GM19467 (cell line): ENCODE data around the gene RELCH.
A peak's percentile ranks its signal among the peaks of the same experiment; 100 is the strongest.

Experiments
- ATAC-seq: cut with Tn5 transposase; IDR thresholded peaks from one replicate; pipeline ENCODE4 v1.9.1; 2021; ENCODE audit warnings: mild to moderate bottlenecking, moderate library complexity; ENCODE audit not compliant: unreplicated experiment

The RELCH gene

DNA sequence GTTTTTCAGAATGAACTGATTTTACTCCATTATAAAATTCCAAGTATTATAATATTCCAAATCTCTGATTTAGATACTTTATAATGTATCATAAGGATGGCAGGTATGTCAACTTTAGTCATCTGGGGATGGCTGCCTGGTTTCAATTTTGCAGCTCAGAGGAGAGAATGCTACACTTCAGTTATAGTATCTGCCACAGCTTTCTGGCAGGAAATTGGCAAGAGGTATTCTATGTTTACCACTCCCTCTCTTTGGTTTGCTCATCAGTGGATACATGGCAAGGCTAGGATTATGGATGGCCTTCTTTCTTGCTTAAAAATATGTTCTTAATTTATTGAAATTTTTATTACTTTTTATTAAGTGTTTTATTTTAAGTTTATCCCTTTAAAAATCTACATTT, 71.0 kb downstream of the RELCH start:
- ATAC-seq, result no peak

DNA sequence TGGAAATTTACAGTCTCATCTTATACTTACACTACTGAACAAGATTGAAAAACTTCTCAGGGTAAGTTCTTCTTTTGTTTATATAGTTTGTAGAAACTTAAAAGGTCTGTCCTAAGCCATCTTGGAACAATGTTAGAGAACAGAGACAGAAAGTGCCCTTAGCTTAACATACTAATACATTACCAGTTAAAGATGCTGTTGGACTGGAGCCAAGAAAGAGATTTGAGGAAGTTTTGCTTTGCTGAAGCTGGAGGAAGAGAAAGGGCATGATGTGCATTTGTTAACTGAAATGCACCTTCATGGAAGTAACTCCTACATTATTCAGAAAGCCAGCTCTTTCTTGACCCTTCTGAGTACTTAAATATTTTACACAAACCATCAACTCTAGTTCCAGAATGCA, 71.6 kb downstream of the RELCH start:
- no peak for ATAC-seq

DNA sequence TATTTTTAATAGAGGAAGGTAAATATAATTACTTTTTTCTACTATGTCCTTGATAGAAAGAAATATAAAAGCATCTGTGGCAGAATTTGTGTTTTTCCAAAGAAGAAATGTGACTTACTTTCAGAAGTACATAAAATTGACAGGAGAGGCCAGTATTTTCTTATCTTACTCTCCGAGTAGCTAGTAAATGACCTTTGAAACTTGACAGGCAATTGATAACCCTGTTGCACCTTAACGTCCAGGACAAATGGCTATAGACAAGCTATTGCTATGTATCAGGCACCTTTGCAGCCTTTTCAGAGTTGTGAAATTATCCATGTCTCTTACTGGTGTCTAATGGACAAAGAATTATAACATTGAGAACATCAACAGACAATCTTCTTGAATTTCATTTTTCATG, 75.0 kb downstream of the RELCH start:
- no peak for ATAC-seq

DNA sequence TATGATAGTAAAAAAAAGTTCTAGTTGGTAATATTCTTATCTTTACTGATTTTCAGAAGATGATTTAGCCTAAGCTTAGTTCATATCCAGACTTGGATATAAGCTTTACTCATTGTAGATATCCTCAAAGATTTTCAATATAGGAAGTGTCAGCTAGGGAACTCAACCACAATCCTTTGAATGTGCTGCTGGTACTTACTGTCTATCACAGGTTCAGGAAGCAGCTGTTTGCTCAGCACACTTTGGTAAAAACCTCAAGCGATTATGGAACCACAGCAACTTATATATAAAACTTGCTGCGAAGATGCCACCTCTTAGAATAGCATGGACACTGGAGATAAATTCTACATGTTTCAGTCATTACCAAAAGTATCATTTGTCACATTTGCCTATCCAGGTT, 77.9 kb downstream of the RELCH start:
- ATAC-seq, result no peak

DNA sequence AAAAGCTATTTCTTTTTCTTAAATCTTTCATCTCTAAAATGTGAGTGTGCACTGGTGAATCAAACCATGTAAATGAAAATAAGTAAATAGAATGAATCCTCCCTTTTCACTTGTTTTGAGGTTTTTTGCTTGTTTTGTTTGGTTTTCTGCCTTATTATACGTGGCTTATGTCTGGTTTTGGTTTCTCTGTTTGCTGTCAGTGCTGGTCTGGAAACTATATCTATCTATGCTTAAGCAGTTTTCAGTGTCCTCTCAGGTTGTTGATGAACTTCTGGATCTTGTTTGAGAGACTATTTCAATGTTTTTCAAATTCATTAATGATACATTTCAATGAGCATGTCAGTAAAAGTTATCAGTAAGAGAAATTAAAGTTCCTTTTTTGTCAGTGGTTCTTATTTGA, 90.0 kb downstream of the RELCH start:
- ATAC-seq, result no peak

DNA sequence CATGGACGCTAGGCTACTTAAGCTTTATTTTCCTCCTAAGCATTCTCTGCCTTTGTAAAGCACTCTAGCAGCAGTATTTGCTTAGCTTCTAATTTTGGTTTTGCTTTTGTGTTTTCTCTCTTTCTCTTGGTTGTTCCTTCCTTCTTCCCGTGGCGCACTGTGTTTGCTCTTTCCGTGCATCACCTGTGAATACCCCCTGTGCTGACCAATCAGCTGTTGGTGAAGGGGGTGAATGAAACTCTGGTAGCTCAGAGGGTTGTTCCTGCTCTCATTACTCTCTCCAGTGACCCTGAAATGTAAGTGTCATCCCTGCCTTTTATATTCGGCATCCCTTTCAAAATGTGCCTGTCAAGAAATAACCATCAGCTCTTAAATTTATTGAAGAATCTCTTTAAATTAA, 92.5 kb downstream of the RELCH start:
- no peak for ATAC-seq

DNA sequence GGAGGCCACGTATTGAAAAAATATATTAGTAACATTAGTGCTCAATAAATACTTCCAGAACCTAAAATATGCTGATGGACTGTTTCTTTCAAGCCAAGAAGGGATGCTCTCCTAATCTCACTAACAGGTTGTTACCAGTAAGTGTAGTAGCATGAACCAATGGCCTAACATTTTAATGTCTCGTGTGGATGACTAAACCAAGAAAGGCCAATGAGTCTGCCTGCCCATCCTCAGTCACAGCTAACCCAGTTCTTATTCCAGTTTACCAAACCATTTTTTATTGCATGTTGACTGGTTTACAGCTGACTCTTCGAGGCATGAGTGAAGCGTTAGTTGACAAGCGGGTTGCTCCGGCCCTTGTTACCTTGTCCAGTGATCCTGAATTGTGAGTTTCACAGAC, 93.0 kb downstream of the RELCH start:
- ATAC-seq, result no peak

DNA sequence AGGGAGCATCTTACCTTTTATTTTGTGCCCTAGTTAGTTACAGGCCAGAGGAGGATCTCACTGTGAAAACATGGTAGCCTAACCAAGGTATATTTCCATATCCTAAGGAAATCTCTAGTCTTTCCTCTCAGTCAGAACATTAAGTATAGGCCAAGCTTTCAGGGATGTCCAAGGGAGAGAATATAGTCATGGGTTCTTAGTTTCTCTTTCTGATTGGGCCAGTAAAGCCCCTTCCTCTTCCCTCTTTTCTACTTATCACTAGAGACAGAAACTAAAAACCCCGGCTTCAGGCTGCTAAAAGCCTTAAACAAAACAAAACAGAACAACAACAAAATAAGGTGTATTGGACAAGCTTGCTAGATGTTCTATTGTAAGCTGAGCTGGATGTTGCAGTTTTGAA, 93.7 kb downstream of the RELCH start:
- ATAC-seq, result no peak

DNA sequence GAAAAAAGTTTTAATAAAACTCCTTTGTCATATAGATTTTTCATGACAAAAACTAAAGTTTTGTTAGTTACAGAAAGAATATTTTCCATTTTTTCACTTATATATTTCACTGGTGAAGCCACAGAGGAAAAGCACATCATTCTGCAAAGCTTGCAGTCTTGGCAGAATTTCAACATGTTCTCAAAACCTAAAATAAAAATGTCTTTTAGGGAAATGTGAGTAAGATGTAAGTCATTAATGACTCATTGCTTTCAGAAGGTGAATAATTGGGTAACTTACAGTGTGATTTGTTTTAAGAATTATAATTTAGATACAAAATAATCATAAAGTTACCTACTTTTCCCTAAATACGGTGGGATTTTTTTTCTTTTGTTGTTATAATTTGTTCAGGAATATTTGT, 94.6 kb downstream of the RELCH start:
- ATAC-seq, result no peak

DNA sequence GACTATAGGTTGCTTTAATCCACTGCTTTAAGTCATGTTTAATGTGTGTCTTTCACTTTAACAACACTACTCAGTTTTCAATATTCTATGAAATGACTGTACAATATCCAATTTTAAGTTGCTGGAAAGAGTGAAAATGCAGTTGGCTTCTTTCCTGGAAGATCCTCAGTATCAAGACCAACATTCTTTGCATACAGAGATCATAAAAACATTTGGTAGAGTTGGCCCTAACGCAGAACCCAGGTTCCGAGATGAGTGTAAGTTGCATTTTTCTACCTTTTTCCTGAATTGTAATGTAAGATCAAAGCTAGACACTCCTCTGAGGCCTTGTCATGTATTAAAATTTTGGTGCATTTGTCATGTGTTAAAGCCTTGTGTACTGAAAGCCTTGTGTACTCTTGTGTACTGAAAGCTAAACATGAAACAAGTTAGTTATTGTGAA, 95.2 kb downstream of the RELCH start:
- no peak for ATAC-seq

DNA sequence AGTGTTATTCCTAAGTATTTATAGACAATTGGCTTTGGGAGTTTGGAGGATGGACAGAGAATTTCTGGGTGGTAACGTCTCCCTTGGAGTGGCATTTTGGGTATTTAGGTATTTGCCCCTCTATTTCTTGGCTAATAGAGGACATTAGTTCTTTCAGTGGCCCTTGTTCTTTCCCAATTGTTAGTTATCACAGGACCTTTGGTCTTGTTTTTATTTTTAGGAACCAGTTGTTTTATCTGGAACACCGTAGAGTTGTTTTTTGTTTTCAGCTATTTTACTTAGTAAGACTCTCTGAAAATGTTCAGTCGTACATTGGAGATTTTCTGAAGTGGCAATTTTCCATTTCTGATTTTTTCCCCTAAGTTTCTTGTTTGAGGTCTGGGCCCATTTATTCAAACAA, 97.6 kb downstream of the RELCH start:
- no peak for ATAC-seq

DNA sequence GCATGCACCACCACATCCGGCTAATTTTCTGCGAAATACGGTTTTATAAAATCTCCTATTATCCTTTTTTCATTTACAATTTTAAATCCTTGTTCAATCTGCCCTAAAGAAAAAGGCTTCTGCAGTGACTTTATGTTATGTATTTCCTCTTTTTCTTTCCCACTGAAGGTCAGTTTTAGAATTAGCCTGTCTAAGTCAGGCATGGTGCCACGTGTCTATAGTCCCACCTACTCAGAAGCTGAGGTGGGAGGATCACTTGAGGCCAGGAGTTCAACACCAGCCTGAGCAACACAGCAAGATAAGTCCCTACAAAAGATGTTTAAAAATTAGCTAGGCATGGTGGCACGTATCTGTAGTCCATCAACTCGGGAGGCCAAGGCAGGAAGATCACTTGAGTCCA, 98.2 kb downstream of the RELCH start:
- no peak for ATAC-seq

DNA sequence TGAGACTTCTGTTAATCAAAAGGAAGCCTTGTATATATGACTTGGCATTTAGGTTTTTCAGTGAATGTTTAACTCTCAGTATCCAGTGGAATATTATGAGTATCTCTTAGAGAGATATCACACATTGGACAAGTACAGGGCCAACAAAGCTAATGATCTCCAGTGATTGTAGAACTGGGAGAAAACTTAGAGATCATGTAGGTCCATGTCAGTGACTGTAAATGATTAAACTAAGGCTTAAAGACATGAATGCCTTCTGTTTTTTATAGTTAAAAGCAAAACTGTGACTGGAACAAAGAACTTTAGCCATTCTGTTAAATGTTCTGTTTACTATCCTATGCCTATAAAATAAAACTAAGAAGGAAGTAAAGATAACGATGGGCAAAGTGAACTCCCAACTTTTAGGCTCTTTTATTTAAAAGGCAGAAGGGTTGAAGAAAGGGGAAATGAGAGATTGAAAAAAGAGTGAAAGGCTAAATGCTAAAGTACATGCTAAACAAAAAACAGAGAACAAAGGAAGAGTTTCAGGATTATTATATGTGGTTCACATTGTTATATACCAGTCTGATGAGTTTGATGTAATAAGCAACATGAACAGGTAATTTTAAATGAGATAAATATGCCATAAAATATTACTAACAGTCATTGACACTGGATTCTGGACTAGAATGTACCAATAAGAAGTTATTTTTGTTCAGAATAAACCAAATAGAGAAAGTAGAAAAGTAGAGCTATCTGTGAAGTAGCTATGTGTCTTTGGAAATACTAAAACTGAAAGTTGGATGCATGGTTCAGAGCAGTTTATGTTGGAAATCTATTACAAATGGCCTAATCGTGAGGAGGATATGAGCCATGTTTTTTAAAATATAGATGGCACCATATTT, 101.0 kb downstream of the RELCH start:
- peak; percentile 53 for ATAC-seq

DNA sequence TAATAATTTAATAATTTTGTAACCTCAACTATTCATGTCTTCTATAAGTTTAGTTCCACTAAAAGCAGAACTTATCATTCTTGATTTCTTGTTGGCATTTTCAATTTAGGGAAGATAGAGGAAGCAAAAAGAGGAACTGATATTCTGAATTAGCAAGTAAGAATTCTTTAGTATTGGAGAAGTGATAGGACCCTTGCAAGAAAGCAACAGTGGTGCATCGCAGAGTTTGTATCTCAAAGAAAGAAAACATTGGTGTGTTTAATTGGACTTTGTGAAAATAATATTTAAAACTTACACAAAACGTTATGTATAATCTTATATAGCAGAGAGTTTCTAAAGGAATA, 101.6 kb downstream of the RELCH start:
- ATAC-seq, result peak; percentile 47

DNA sequence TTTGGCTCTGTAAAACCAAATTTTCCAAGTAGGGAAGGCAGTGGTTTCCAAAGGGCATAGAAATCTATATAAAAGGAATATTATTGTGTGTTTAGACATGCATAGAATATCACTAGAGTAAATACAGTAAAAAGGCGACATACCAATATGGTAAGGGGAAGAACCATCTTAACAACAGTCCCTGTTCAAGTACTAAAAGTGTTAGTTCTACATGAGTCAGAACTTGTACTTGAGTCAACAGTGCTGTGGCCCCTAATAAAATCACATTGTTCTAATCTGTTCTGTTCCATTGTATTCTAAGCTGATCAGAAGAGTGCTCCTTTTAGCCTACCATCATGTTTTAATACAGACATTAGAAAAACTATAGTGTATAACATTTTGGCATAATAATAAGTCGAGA, 102.0 kb downstream of the RELCH start:
- ATAC-seq, result no peak

DNA sequence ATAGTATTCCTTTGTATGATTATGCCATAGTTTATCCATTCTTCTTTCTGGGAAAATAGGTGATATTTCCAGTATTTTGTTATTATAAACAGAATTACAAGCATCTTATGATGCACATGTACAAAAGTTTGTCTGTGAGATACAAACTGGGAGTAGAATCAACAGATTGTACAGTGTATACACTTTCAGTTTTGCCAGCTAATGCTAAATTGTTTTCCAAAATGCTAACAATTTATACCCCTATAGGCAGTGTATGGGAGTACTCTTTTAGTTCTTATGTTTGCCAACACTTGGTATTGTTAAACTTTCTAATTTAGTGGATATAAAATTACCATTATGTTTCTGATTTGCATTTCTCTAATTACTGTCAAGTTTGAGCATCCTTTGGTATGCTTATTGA, 107.0 kb downstream of the RELCH start:
- ATAC-seq, result no peak

DNA sequence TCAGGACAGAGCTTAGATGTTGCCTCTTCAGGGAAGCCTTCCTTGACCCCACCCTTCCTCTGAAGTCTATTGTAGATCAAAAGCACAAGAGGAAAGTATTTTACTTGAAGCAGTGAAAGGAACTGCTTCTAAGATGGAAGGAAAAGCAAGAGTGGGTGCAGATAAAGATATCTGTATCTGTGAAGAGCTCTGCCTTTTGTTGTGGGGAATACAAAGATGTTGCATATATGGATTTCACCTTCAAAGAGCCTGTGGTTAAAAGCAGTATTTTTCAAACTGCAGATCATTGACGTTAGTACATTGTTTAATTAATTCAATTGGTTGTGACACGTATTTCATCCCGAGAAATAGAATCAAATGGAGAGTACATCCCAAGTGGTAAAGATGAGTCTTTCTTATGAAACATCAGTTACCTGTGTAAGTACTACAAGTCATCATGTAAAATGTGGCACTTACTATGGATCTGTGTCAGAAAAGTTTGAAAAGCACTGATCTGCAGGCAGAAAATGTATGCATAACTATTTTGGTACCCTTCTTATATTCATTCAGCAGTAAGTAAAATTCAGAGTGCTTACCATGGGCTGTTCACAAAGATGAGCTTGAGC, 113.4 kb downstream of the RELCH start:
- no peak for ATAC-seq

DNA sequence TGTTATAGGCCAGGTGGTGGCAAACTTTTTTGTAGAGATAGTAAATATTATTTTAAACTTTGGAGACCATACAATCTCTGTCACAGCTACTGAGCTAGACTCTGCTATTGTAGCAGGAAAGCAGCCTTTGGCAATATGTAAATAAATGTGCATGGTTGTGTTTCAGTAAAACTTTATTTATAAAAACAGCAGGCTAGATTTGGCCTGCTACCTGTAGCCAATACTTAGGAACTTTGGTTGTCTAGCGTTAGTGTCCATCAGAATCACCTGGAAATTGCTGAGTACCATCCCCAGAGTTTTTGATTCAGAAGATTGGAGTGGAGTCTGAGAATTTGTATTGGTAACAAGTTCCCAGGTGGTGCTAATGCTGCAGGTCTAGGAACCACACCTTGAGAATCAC, 114.3 kb downstream of the RELCH start:
- ATAC-seq, result no peak

DNA sequence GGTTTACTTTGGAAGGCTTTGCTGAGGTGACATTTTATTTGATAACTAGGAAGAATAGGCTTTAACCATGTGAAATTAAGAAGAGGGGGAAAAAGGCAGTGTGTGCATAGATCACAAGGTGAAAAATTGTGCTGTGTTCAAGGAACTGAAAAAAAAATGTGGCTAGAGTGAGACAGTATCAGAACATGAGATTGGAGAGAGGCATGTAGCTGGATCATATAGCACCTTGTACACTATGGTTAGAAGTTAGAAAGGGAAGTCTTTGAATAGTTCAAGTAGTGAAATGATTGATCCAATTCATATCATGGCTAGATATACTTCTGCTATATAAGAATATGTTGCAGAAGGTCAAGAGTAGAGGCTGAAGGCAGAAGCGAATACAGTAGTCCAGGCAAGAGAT, 125.8 kb downstream of the RELCH start:
- no peak for ATAC-seq

DNA sequence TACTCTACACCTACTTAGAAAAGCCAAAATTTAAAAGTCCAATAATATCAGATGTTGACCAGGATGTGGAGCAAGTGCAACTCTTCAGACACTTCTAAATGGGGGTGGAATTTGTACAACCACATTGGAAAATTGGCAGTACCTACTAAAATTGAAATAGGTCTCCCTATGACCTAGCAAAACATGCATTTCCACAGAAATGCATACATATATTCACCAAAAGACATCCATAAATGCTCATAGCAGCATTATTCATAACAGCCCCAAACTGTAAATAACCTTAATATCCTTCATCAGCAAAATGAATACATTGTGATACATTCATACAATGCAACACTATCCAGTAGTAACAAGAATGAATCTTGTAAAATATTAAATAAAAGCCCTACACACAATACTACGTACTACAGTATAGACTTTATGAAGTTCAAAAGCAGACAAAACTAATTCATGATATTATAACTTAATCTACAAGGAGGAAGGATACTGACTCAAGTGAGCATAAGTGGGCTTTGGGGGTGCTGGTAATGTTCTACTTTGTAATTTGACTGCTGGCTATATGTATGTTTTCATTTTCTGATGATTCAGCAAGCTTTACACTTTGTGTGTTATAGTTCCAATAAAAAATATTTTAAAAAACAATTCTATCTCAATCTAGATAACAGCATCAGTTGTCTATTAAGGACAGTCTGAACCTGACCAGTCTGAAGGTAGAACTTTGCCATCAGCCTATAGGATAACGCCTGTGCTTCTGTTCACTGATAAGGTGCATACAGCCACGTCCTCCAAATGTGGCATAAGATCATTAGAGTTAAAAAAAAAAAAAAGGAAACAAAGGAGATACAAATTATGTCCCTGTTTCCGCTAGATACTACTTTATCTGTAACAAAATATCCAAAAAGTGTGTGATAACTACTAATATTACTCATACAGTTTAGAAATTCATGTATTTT, 131.4 kb downstream of the RELCH start:
- ATAC-seq, result no peak

DNA sequence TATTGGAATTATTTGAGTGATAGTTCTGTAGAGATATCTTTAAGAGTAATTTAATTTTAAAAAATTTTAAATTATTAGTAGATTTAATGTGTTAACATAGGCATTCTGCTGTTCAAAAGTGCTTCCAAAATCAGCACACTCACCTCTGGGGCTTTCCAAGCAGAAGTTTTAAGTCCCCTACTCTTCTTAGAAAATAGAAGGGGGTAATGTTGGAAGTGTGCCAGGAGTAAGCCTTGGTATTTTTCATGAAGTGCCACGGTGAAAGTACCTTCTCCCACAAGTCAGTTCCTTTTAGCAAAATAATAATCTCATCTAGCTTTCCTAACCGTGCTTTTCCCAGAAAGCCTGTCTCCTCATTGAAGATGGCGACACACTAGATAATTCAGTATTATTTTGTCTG, 134.1 kb downstream of the RELCH start:
- ATAC-seq, result no peak
